Mucosa of descending colon (tissue), 3 donors: ENCODE data around the gene LYRM4. TPM values are rescaled to one million over a fixed set of nuclear protein-coding genes. Genes with fewer than 3 reads are reported as not detected.

Experiments used
- ATAC-seq: fragments of 200-7000 bp; cut with Tn5 transposase; one replicate; pipeline ENCODE4 v1.9.1; 2020; ENCODE audit warnings: mild to moderate bottlenecking, moderate library complexity
- DNase-seq, 3 donors: peaks; one replicate each; pipeline ENCODE4 v3.0.0-alpha.2; 2020
- H3K36me3 ChIP-seq: fragments of 200-600 bp; one replicate; pipeline ENCODE4 v1.8.0; 2021; ENCODE audit warnings: low read depth, mild to moderate bottlenecking
- H3K4me1 ChIP-seq: fragments of 200-600 bp; one replicate; pipeline ENCODE4 v1.8.0; 2021; ENCODE audit warnings: low read depth, mild to moderate bottlenecking
- H3K4me3 ChIP-seq: fragments of 200-600 bp; one replicate; pipeline ENCODE4 v1.8.0; 2021; ENCODE audit warnings: mild to moderate bottlenecking
- H3K9me3 ChIP-seq: fragments of 200-600 bp; one replicate; pipeline ENCODE4 v1.8.0; 2021; ENCODE audit warnings: mild to moderate bottlenecking
- CTCF ChIP-seq: fragments of 200-600 bp; IDR thresholded peaks from one replicate; pipeline ENCODE4 v1.8.0; 2022; ENCODE audit warnings: antibody characterized with exemption, mild to moderate bottlenecking
- intact Hi-C, 2 donors: fragments of 100-400 bp; cut with DNase I in 1 of 2; cut with micrococcal nuclease in 1 of 2; formaldehyde crosslinking; loops; one replicate each; pipeline versions ENCODE4 v1.11.0 to v1.11.1; 2022; cut with DNase I, micrococcal nuclease
- total RNA-seq, 3 donors: library from RNA; stranded (reverse); fragmentation: NEBNext Ultra II Directional in 2 of 3; extraction: Animal tissue kit (Norgen Biotek cat#: 25700) in 2 of 3; gene quantifications; one replicate each; pipeline versions ENCODE4 v1.2.1 to v1.2.4, GENCODE V29; 2021 to 2023
- donor health status: DM: no; HTN: no; CAD: no; lungs with moderate emphysema.
- donor health status: DM: no; HTN: no; CAD: no.
- donor health status: DM: no; HTN: yes; CAD: no.

Gene LYRM4
- total RNA-seq, 3 donors from 2014 or later: 13.6 to 19.8 (median 13.9) TPM

GRCh38 chr6:5248302-5249098 lies 12.2 kb downstream of the LYRM4 start:
- H3K4me1 ChIP-seq: no peaks in the 10 kb centered on the region
- no peak for TF ChIP-seq CTCF
- DNase-seq (no peak), ATAC-seq (no peak)
- intact Hi-C loops: no loop called here
- no peaks in the 10 kb centered on the region for H3K9me3 ChIP-seq
- no peak overlapping the region for H3K4me3 ChIP-seq
- no peaks in the 10 kb centered on the region for H3K36me3 ChIP-seq

GRCh38 chr6:5247201-5247600 lies 13.5 kb downstream of the LYRM4 start:
- no peak for TF ChIP-seq CTCF
- Histone ChIP-seq H3K9me3 (no peaks in the 10 kb centered on the region), H3K4me1 (no peaks in the 10 kb centered on the region), H3K4me3 (no peak overlapping the region), H3K36me3 (no peaks in the 10 kb centered on the region)
- intact Hi-C loops: no loop called here
- DNase-seq: no peak
- no peak for ATAC-seq

GRCh38 chr6:5246141-5247097 lies 14.3 kb downstream of the LYRM4 start:
- TF ChIP-seq CTCF: no peak

GRCh38 chr6:5243069-5243468 lies 17.7 kb downstream of the LYRM4 start:
- Histone ChIP-seq H3K4me1 (no peaks in the 10 kb centered on the region), H3K4me3 (no peak overlapping the region), H3K36me3 (no peaks in the 10 kb centered on the region), H3K9me3 (no peaks in the 10 kb centered on the region)
- no peak for TF ChIP-seq CTCF
- DNase-seq: no peak
- no peak for ATAC-seq
- intact Hi-C loops: no loop called here

More at GRCh38 chr6:5246141-5247097, 14.3 kb downstream of the LYRM4 start:
- no peaks in the 10 kb centered on the region for H3K4me1 ChIP-seq
- no peak for DNase-seq
- intact Hi-C loops: no loop called here
- no peaks in the 10 kb centered on the region for H3K36me3 ChIP-seq
- no peak for ATAC-seq
- no peaks in the 10 kb centered on the region for H3K9me3 ChIP-seq
- no peak overlapping the region for H3K4me3 ChIP-seq

GRCh38 chr6:5241252-5241651 lies 19.5 kb downstream of the LYRM4 start:
- H3K4me3 ChIP-seq: no peak overlapping the region
- TF ChIP-seq CTCF: no peak
- DNase-seq (no peak), ATAC-seq (no peak)
- no peaks in the 10 kb centered on the region for H3K4me1 ChIP-seq
- no peaks in the 10 kb centered on the region for H3K36me3 ChIP-seq
- intact Hi-C loops: no loop called here
- no peaks in the 10 kb centered on the region for H3K9me3 ChIP-seq
